HEK293T (cell line): ENCODE measurements around the gene MACIR.

ENCODE experiments used
- CTCF ChIA-PET: fragments of 350-600 bp; formaldehyde crosslinking; extraction: SDS; loops from one replicate; lab custom pipeline; 2021; ENCODE audit warnings: antibody characterized with exemption, inconsistent platforms; lab: Yijun Ruan, JAX
- POLR2A ChIA-PET: fragments of 350-600 bp; formaldehyde crosslinking; extraction: SDS; loops from one replicate; lab custom pipeline; 2020; ENCODE audit warnings: antibody characterized with exemption, inconsistent platforms; lab: Yijun Ruan, JAX
- DNase-seq: peaks from one replicate; pipeline ENCODE4 v3.0.0; 2012; ENCODE audit warnings: mixed read lengths; ENCODE audit errors: extremely low spot score
- ARNT ChIP-seq: fragments of 450-650 bp; IDR thresholded peaks from 2 replicates; pipeline ENCODE4 v1.6.1; 2017; ENCODE audit warnings: mild to moderate bottlenecking
- BHLHE40 ChIP-seq: fragments of 450-650 bp; IDR thresholded peaks from 2 replicates; pipeline ENCODE4 v1.6.1; 2016; ENCODE audit warnings: mild to moderate bottlenecking, moderate library complexity, borderline replicate concordance
- CTBP1 ChIP-seq: fragments of 450-650 bp; IDR thresholded peaks from 2 replicates; pipeline ENCODE4 v1.6.1; 2016; ENCODE audit warnings: borderline replicate concordance
- ELF4 ChIP-seq: fragments of 450-650 bp; IDR thresholded peaks from 2 replicates; pipeline ENCODE4 v1.6.1; 2017; ENCODE audit warnings: antibody characterized with exemption
- FOXA1 ChIP-seq: fragments of 450-650 bp; IDR thresholded peaks from 2 replicates; pipeline ENCODE4 v1.6.1; 2016; ENCODE audit warnings: mild to moderate bottlenecking
- FOXK2 ChIP-seq: fragments of 450-650 bp; IDR thresholded peaks from 2 replicates; pipeline ENCODE4 v1.6.1; 2016; ENCODE audit warnings: mild to moderate bottlenecking
- FOXM1 ChIP-seq: fragments of 450-650 bp; IDR thresholded peaks from 2 replicates; pipeline ENCODE4 v1.6.1; 2017; ENCODE audit warnings: mild to moderate bottlenecking, borderline replicate concordance
- HDGF ChIP-seq: fragments of 450-650 bp; IDR thresholded peaks from 2 replicates; pipeline ENCODE4 v1.6.1; 2017; ENCODE audit warnings: antibody characterized with exemption, borderline replicate concordance
- L3MBTL2 ChIP-seq: fragments of 450-650 bp; conservative IDR thresholded peaks from 2 replicates; pipeline ENCODE4 v1.6.1; 2016; ENCODE audit warnings: mild to moderate bottlenecking
- LEF1 ChIP-seq: fragments of 450-650 bp; IDR thresholded peaks from 2 replicates; pipeline ENCODE4 v1.6.1; 2017; ENCODE audit warnings: mild to moderate bottlenecking, borderline replicate concordance
- NFRKB ChIP-seq: fragments of 450-650 bp; IDR thresholded peaks from 2 replicates; pipeline ENCODE4 v1.6.1; 2016; ENCODE audit warnings: mild to moderate bottlenecking, moderate library complexity
- SP1 ChIP-seq: fragments of 450-650 bp; IDR thresholded peaks from 2 replicates; pipeline ENCODE4 v1.6.1; 2017
- SUZ12 ChIP-seq: fragments of 450-650 bp; IDR thresholded peaks from 2 replicates; pipeline ENCODE4 v1.6.1; 2016; ENCODE audit warnings: mild to moderate bottlenecking
- TARDBP ChIP-seq: fragments of 450-650 bp; IDR thresholded peaks from 2 replicates; pipeline ENCODE4 v1.6.1; 2016
- ZNF384 ChIP-seq: fragments of 450-650 bp; IDR thresholded peaks from 2 replicates; pipeline ENCODE4 v1.6.1; 2016
- TF ChIP-seq, protein P1 (sequence below): fragments of 450-650 bp; IDR thresholded peaks from 2 replicates; pipeline ENCODE4 v1.6.1; 2016

The MACIR gene

GRCh38 chr5:103254921-103255320 lies 3.6 kb upstream of the MACIR start:
- POLR2A ChIA-PET = no interaction called here
- DNase-seq = no peak
- CTCF ChIA-PET = interaction anchor here (0.7 kb wide), 1 partner anchor 30 kb away, joined by 3 read pairs; no protein-coding TSS in a partner anchor
- TF ChIP-seq SP1 (no peak), LEF1 (no peak), ZNF384 (no peak), FOXM1 (no peak), L3MBTL2 (no peak), BHLHE40 (no peak), FOXA1 (no peak), SUZ12 (no peak), CTBP1 (no peak), TARDBP (no peak), FOXK2 (no peak), NFRKB (no peak), ARNT (no peak), ELF4 (no peak)
- TF ChIP-seq, protein P1, sequence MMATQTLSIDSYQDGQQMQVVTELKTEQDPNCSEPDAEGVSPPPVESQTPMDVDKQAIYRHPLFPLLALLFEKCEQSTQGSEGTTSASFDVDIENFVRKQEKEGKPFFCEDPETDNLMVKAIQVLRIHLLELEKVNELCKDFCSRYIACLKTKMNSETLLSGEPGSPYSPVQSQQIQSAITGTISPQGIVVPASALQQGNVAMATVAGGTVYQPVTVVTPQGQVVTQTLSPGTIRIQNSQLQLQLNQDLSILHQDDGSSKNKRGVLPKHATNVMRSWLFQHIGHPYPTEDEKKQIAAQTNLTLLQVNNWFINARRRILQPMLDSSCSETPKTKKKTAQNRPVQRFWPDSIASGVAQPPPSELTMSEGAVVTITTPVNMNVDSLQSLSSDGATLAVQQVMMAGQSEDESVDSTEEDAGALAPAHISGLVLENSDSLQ = no peak

DNA sequence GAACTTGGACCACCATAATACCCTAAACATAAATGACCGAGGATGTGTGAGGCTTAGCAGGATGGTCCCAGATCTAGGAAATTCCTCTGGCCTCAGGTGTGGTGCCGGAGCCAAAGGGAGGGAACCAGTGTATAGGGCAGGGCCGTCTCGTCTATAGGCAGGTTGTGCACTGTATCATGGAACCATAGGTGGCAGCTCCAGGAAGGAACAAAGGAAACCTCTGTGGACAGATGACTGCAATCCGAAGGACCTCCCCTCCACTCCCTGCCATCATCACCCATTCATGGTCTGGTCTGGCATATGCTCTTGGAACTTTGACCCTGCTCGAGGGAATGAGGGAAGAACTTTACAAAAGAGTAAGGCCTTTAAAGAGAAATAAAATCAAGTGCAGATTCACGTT lies 2.9 kb upstream of the MACIR start:
- POLR2A ChIA-PET = no interaction called here
- CTCF ChIA-PET = no interaction called here
- no peak for TF ChIP-seq CTBP1
- no peak for TF ChIP-seq SUZ12
- no peak for TF ChIP-seq TARDBP
- TF ChIP-seq ARNT = no peak
- TF ChIP-seq FOXM1 = no peak
- no peak for TF ChIP-seq LEF1
- TF ChIP-seq L3MBTL2 = no peak
- TF ChIP-seq, protein P1 = no peak
- no peak for TF ChIP-seq SP1
- TF ChIP-seq FOXA1 = no peak
- no peak for TF ChIP-seq BHLHE40
- TF ChIP-seq NFRKB = no peak
- TF ChIP-seq ELF4 = no peak
- DNase-seq = no peak

GRCh38 chr5:103256178-103256577 lies 2.4 kb upstream of the MACIR start:
- ChIA-PET CTCF (interaction anchor here (1.4 kb wide), 1 partner anchor 24 kb away, joined by 3 read pairs; no protein-coding TSS in a partner anchor), POLR2A (no interaction called here)
- DNase-seq = no peak
- no peak for TF ChIP-seq FOXM1
- TF ChIP-seq, protein P1 = no peak
- TF ChIP-seq ZNF384 = no peak
- no peak for TF ChIP-seq FOXA1
- TF ChIP-seq SP1 = no peak
- no peak for TF ChIP-seq FOXK2
- TF ChIP-seq NFRKB = no peak
- no peak for TF ChIP-seq HDGF
- no peak for TF ChIP-seq LEF1
- TF ChIP-seq ELF4 = no peak
- TF ChIP-seq SUZ12 = no peak
- TF ChIP-seq L3MBTL2 = no peak

GRCh38 chr5:103258957-103259704 lies 568 bp downstream of the MACIR start:
- POLR2A ChIA-PET = interaction anchor here (0.6 to 2.4 kb wide), 20 partner anchors 10 to 394 kb away, joined by 3 to 12 read pairs (median 5); partner anchors contain the start of genes GIN1 and PPIP5K2
- peak; percentile 45 for DNase-seq
- no peak for TF ChIP-seq TARDBP
- no peak for TF ChIP-seq HDGF
- peak; percentile 86 for TF ChIP-seq L3MBTL2
- TF ChIP-seq SUZ12 = no peak
- TF ChIP-seq LEF1 = no peak
- TF ChIP-seq CTBP1 = peak; percentile 52; the same call in 1 of the 2 replicates
- TF ChIP-seq FOXA1 = no peak
- CTCF ChIA-PET = interaction anchor here (0.6 to 1.6 kb wide), 4 partner anchors 44 to 182 kb away, joined by 3 to 6 read pairs (median 4); no protein-coding TSS in a partner anchor

- ChIA-PET POLR2A (interaction anchor here (1.0 to 2.4 kb wide), 15 partner anchors 11 to 505 kb away, joined by 3 to 12 read pairs (median 5); partner anchors contain the start of genes GIN1, PAM and PPIP5K2), CTCF (interaction anchor here (0.6 to 1.6 kb wide), 4 partner anchors 98 to 292 kb away, joined by 3 to 6 read pairs (median 3); no protein-coding TSS in a partner anchor)
- DNase-seq = peak; percentile 35
- TF ChIP-seq L3MBTL2 = peak; percentile 14; the same call in 1 of the 2 replicates
- no peak for TF ChIP-seq SUZ12
These were observed 1.3 kb downstream of the MACIR start for GRCh38 chr5:103259705-103260355.

GRCh38 chr5:103260951-103261350 lies 2.4 kb downstream of the MACIR start:
- no peak for TF ChIP-seq ZNF384
- no peak for TF ChIP-seq CTBP1
- no peak for TF ChIP-seq HDGF
- no peak for TF ChIP-seq BHLHE40
- TF ChIP-seq LEF1 = no peak
- TF ChIP-seq FOXM1 = no peak
- TF ChIP-seq ELF4 = no peak
- TF ChIP-seq ARNT = no peak
- TF ChIP-seq NFRKB = no peak
- no peak for TF ChIP-seq TARDBP
- no peak for TF ChIP-seq SP1
- TF ChIP-seq, protein P1 = no peak
- no peak for TF ChIP-seq SUZ12
- no peak for TF ChIP-seq FOXA1
- no peak for TF ChIP-seq FOXK2
- no peak for TF ChIP-seq L3MBTL2
- no peak for DNase-seq
- ChIA-PET CTCF (interaction anchor here (1.1 kb wide), 1 partner anchor 214 kb away, joined by 3 read pairs; no protein-coding TSS in a partner anchor), POLR2A (no interaction called here)
